ENCODE results near the gene KDR. TPM values are rescaled to one million over a fixed set of nuclear protein-coding genes. Genes with fewer than 3 reads are reported as not detected.

KDR gene
- 135 and 226 TPM in 2 replicates for total RNA-seq

DNA sequence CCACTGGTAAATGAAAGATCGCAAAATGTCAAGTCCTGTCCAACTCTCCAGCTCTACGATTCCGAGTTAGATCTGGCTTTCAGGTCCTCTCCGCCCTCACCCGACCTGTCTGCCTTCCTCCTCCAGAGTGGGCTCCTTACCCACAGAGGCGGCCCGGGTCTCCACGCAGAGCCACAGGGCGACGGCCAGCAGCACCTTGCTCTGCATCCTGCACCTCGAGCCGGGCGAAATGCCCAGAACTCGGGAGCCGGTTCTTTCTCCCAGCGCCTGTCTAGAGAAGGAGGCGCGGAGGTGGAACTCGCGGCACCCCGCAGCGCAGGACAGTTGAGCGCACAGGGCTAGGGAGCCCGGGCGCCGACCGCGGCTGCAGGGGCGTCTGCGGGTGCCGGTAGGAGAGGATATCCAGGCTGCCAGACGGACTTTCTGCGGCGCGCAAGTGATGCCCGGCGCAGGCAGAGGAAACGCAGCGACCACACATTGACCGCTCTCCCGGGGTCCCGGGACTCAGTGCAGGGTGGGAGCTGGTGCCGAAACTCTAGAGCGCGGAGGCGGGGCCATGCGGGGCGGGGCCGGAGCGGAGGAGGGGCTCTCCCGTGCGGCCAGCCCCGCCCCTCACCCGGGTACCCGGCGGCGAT is at the start of gene KDR:
Gene KDR, minus strand, starts transcription at position 509 of the 635 bp plus-strand sequence. Its CDS starts 302 bp downstream, at position 207.

Other genes starting within 250 kb of the KDR start
- gene SRD5A3, start 220.6 kb upstream of the KDR start, total RNA-seq, result 6.2 and 6.8 TPM in 2 replicates

All from epithelial cell of umbilical artery (primary cell).